ENCODE measurements around the gene COX4I2. TPM values are rescaled to one million over a fixed set of nuclear protein-coding genes. Genes with fewer than 3 reads are reported as not detected.

COX4I2 gene
- total and polyA plus RNA-seq, 2 of the 8 experiments (the other 6 are each of a cell fraction or from before 2014, with no cell fraction given), result 0.26 TPM; not detected in 1

GRCh38 chr20:31684153-31685015, 46.7 kb downstream of the COX4I2 start:
- no peak overlapping the region for H3K23ac ChIP-seq (ENCODE audit: insufficient read length)
- no peak overlapping the region for H3K4me2 ChIP-seq (ENCODE audit: insufficient read depth in 1 of 2, low read depth in 2 of 2, low read length in 2 of 2)
- H3K4me3 ChIP-seq (ENCODE audit: extremely low read depth in 1 of 4, insufficient read depth in 2 of 4, low read depth in 3 of 4, low read length in 4 of 4), result no peak overlapping the region
- no peak overlapping the region; a peak in 1 of 7 replicates for H3K9ac ChIP-seq (replicated peaks in 1 of 4; ENCODE audit: extremely low read depth in 1 of 4, low read depth in 3 of 4, low read length in 3 of 4)
- no peak overlapping the region for H2BK20ac ChIP-seq (ENCODE audit: low read length)
- peaks cover 0 to 3% (median 1%) of the 10 kb centered on the region in 4 experiments; a peak in 1 of 7 replicates for H3K4me1 ChIP-seq (replicated peaks in 1 of 4; ENCODE audit: control insufficient read depth in 3 of 4, insufficient read depth in 4 of 4, low read length in 3 of 4)
- H3K14ac ChIP-seq (ENCODE audit: insufficient read length), result no peak overlapping the region
- H2BK5ac ChIP-seq (ENCODE audit: low read depth, low read length), result peak overlapping the region; percentile 62
- POLR2A ChIA-PET (ENCODE audit: partially characterized antibody), result interaction anchor here (0.6 to 2.6 kb wide), 11 partner anchors 8 to 54 kb away, joined by 3 to 7 read pairs (median 4); partner anchors contain the start of genes BCL2L1 and TPX2
- H4K91ac ChIP-seq (replicated peaks; ENCODE audit: insufficient read length, low read length), result no peak overlapping the region
- DNase-seq (ENCODE audit: low read depth in 1 of 2, low spot score in 2 of 2) (no peak), FAIRE-seq (no peak)
- no peak overlapping the region for H4K8ac ChIP-seq (ENCODE audit: extremely low read depth, insufficient read depth, low read length)
- CTCF ChIA-PET (ENCODE audit: partially characterized antibody), result interaction anchor here (0.7 to 6.6 kb wide), 10 partner anchors 9 to 50 kb away, joined by 3 to 42 read pairs (median 4); partner anchors contain the start of gene BCL2L1
- no peaks in the 10 kb centered on the region for H3K23me2 ChIP-seq (ENCODE audit: low read depth, low read length)
- H3K27me3 ChIP-seq (replicated peaks in 1 of 4; ENCODE audit: control insufficient read depth in 3 of 4, extremely low read depth in 1 of 4, insufficient read depth in 3 of 4, low read length in 3 of 4), result no peaks in the 10 kb centered on the region
- peaks cover 0 to 28% of the 10 kb centered on the region in 2 experiments; a peak in 2 of 4 replicates for H3K79me2 ChIP-seq (ENCODE audit: control insufficient read depth in 1 of 2, insufficient read depth in 2 of 2, low read length in 2 of 2)
- H2BK15ac ChIP-seq (ENCODE audit: low read length), result 0 out of 2 replicates have a peak overlapping the region, but pooled peaks have one; percentile 63
- no peaks in the 10 kb centered on the region for H4K20me1 ChIP-seq (replicated peaks in 1 of 2; ENCODE audit: control insufficient read depth in 1 of 2, insufficient read depth in 2 of 2, low read length in 2 of 2)
- peaks cover 5% of the 10 kb centered on the region; the same call in 1 of the 2 replicates for H3K79me1 ChIP-seq (ENCODE audit: low read depth, low read length)
- no peak overlapping the region for H2BK120ac ChIP-seq (replicated peaks; ENCODE audit: low read depth, low read length)
- no peak overlapping the region for H4K5ac ChIP-seq (ENCODE audit: insufficient read length, low read depth, low read length)
- peaks cover 0 to 5% (median 0%) of the 10 kb centered on the region in 4 experiments; a peak in 2 of 8 replicates for H3K36me3 ChIP-seq (ENCODE audit: control insufficient read depth in 2 of 4, insufficient read depth in 4 of 4, low read length in 3 of 4)
- no peak overlapping the region for H3K56ac ChIP-seq (replicated peaks; ENCODE audit: insufficient read length, low read depth, low read length)
- H3K27ac ChIP-seq (ENCODE audit: low read depth, low read length), result no peak overlapping the region
- no peaks in the 10 kb centered on the region for H3K9me3 ChIP-seq (ENCODE audit: insufficient read depth in 2 of 2, low read depth in 1 of 2, low read length in 1 of 2)
- H3K18ac ChIP-seq (ENCODE audit: extremely low read depth, low read length), result no peak overlapping the region
- H3K4ac ChIP-seq (replicated peaks; ENCODE audit: insufficient read length, low read depth, low read length), result no peak overlapping the region
- 90% methylated on average over 11 of the region's 11 CpGs; no CpG with 5 or more reads in 1 of the 2 experiments for WGBS, 2 experiments (ENCODE audit: extremely low coverage in 1 of 2, insufficient coverage in 1 of 2, insufficient read length in 1 of 2, insufficient replicate concordance in 2 of 2, low coverage in 1 of 2, low lambda C conversion rate in 2 of 2, missing lambda C conversion rate in 1 of 2)
- no peak overlapping the region for H2AFZ ChIP-seq (ENCODE audit: low read length)
- TF ChIP-seq TAF1 (IDR thresholded peaks at IDR 0.05; ENCODE audit: low read depth, low read length) (no peak), CHD2 (IDR thresholded peaks at IDR 0.05; ENCODE audit: low read length) (no peak), TEAD4 (IDR thresholded peaks at IDR 0.05; ENCODE audit: low read depth, low read length) (no peak)
- H2BK12ac ChIP-seq (ENCODE audit: low read depth, low read length), result no peak overlapping the region
- H2AK5ac ChIP-seq (ENCODE audit: low read depth, low read length), result no peak overlapping the region

Measured in H1 (cell line).